Measurements from ENCODE around the gene DDAH2. TPM values are rescaled to one million over a fixed set of nuclear protein-coding genes. Genes with fewer than 3 reads are reported as not detected.

The DDAH2 gene
- total and polyA plus RNA-seq, 10 of the 15 experiments (the other 5 are each of a cell fraction or from before 2014, with no cell fraction given) = 0.35 to 9.9 (median 6.2) TPM

DNA sequence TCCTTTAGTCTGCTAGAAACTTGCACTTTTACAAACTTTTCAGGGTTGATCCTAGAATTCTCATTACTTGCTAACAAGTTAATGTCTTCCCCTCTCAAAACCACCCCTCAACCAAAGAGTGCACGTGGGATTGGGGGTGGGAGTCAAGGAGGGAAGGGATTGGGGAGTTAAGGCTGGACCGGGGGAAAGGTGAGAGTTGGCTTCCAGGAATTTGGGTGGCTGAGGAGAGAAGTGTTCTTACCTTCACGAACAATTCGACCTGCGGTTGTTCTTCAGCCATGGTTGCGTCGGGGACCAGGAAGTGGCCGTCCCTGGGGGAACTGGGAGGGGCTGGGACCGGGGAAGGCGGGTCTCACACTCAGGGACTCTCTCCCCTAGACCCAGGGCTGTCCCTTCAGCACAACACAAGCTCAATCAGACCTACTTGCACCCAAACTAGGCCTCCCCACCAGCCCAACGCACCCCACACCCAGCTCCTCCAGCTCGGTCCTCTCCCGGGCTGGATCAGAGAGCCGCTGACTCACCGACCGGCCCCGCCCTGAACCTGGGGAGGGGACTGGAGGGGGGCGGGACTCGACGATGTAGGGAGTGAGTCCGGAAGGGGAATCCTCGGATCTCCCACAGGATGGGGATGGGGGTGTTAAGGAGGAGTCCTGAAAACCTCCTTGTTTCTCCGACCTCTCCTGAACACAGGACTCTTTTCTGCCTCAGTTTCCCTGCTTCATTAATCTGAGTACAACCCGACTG lies 7.1 kb upstream of the DDAH2 start, which contains the start of gene CLIC1 (continued):
- TF ChIP-seq RELB (IDR thresholded peaks at IDR 0.05; ENCODE audit: low read depth) = peak; percentile 69
- TF ChIP-seq, protein P1, sequence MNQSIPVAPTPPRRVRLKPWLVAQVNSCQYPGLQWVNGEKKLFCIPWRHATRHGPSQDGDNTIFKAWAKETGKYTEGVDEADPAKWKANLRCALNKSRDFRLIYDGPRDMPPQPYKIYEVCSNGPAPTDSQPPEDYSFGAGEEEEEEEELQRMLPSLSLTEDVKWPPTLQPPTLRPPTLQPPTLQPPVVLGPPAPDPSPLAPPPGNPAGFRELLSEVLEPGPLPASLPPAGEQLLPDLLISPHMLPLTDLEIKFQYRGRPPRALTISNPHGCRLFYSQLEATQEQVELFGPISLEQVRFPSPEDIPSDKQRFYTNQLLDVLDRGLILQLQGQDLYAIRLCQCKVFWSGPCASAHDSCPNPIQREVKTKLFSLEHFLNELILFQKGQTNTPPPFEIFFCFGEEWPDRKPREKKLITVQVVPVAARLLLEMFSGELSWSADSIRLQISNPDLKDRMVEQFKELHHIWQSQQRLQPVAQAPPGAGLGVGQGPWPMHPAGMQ (IDR thresholded peaks at IDR 0.05; ENCODE audit: borderline replicate concordance) = no peak
- peak; percentile 33 for TF ChIP-seq MXI1 (IDR thresholded peaks at IDR 0.05; ENCODE audit: low read depth, low read length)
- no peak for TF ChIP-seq ASH2L (IDR thresholded peaks at IDR 0.05; ENCODE audit: borderline replicate concordance, low read depth)
- TF ChIP-seq YY1 (IDR thresholded peaks at IDR 0.05; ENCODE audit: low read depth, low read length) = peak; percentile 85
- no peak for TF ChIP-seq SRF (IDR thresholded peaks at IDR 0.05; ENCODE audit: low read depth in 2 of 2, low read length in 2 of 2)
- peak; percentile 58; the same call in 1 of the 2 replicates for TF ChIP-seq SIN3A (IDR thresholded peaks at IDR 0.05; ENCODE audit: low read depth, low read length)
- TF ChIP-seq, protein P2, sequence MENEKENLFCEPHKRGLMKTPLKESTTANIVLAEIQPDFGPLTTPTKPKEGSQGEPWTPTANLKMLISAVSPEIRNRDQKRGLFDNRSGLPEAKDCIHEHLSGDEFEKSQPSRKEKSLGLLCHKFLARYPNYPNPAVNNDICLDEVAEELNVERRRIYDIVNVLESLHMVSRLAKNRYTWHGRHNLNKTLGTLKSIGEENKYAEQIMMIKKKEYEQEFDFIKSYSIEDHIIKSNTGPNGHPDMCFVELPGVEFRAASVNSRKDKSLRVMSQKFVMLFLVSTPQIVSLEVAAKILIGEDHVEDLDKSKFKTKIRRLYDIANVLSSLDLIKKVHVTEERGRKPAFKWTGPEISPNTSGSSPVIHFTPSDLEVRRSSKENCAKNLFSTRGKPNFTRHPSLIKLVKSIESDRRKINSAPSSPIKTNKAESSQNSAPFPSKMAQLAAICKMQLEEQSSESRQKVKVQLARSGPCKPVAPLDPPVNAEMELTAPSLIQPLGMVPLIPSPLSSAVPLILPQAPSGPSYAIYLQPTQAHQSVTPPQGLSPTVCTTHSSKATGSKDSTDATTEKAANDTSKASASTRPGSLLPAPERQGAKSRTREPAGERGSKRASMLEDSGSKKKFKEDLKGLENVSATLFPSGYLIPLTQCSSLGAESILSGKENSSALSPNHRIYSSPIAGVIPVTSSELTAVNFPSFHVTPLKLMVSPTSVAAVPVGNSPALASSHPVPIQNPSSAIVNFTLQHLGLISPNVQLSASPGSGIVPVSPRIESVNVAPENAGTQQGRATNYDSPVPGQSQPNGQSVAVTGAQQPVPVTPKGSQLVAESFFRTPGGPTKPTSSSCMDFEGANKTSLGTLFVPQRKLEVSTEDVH (IDR thresholded peaks at IDR 0.05; ENCODE audit: low read depth, partially characterized antibody) = no peak
- peak; percentile 86; the same call in 1 of the 2 replicates for TF ChIP-seq CHD1 (IDR thresholded peaks at IDR 0.05; ENCODE audit: low read depth, low read length)
- TF ChIP-seq KLF5 (IDR thresholded peaks at IDR 0.05; ENCODE audit: partially characterized antibody) = no peak
- TF ChIP-seq ESRRA (IDR thresholded peaks at IDR 0.05; ENCODE audit: low read length) = no peak
- 0 out of 2 replicates have a peak, but pooled peaks have one; percentile 3 for TF ChIP-seq RB1 (IDR thresholded peaks at IDR 0.05; ENCODE audit: borderline replicate concordance)
- peak; percentile 51; the same call in 1 of the 2 replicates for TF ChIP-seq GATAD2B (conservative IDR thresholded peaks at IDR 0.05; ENCODE audit: low read depth)
- TF ChIP-seq, protein P3, sequence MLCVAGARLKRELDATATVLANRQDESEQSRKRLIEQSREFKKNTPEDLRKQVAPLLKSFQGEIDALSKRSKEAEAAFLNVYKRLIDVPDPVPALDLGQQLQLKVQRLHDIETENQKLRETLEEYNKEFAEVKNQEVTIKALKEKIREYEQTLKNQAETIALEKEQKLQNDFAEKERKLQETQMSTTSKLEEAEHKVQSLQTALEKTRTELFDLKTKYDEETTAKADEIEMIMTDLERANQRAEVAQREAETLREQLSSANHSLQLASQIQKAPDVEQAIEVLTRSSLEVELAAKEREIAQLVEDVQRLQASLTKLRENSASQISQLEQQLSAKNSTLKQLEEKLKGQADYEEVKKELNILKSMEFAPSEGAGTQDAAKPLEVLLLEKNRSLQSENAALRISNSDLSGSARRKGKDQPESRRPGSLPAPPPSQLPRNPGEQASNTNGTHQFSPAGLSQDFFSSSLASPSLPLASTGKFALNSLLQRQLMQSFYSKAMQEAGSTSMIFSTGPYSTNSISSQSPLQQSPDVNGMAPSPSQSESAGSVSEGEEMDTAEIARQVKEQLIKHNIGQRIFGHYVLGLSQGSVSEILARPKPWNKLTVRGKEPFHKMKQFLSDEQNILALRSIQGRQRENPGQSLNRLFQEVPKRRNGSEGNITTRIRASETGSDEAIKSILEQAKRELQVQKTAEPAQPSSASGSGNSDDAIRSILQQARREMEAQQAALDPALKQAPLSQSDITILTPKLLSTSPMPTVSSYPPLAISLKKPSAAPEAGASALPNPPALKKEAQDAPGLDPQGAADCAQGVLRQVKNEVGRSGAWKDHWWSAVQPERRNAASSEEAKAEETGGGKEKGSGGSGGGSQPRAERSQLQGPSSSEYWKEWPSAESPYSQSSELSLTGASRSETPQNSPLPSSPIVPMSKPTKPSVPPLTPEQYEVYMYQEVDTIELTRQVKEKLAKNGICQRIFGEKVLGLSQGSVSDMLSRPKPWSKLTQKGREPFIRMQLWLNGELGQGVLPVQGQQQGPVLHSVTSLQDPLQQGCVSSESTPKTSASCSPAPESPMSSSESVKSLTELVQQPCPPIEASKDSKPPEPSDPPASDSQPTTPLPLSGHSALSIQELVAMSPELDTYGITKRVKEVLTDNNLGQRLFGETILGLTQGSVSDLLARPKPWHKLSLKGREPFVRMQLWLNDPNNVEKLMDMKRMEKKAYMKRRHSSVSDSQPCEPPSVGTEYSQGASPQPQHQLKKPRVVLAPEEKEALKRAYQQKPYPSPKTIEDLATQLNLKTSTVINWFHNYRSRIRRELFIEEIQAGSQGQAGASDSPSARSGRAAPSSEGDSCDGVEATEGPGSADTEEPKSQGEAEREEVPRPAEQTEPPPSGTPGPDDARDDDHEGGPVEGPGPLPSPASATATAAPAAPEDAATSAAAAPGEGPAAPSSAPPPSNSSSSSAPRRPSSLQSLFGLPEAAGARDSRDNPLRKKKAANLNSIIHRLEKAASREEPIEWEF (IDR thresholded peaks at IDR 0.05; ENCODE audit: insufficient replicate concordance, low read depth, low read length) = peak; percentile 25
- TF ChIP-seq, protein P4, sequence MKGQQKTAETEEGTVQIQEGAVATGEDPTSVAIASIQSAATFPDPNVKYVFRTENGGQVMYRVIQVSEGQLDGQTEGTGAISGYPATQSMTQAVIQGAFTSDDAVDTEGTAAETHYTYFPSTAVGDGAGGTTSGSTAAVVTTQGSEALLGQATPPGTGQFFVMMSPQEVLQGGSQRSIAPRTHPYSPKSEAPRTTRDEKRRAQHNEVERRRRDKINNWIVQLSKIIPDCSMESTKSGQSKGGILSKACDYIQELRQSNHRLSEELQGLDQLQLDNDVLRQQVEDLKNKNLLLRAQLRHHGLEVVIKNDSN (IDR thresholded peaks at IDR 0.05; ENCODE audit: borderline replicate concordance, extremely low read length, insufficient read depth, low read depth, low read length) = no peak
- no peak for TF ChIP-seq KDM1A (IDR thresholded peaks at IDR 0.05; ENCODE audit: borderline replicate concordance)
- TF ChIP-seq DPF2 (IDR thresholded peaks at IDR 0.05) = no peak
